Heart left ventricle (tissue), 16 donors: ENCODE data around the gene KHK. TPM values are rescaled to one million over a fixed set of nuclear protein-coding genes. Genes with fewer than 3 reads are reported as not detected.
A peak's percentile ranks its signal among the peaks of the same experiment; 100 is the strongest.

Experiments used
- ATAC-seq, 4 donors: fragments of 200-7000 bp; cut with Tn5 transposase; one replicate each; pipeline ENCODE4 v1.9.1; 2020 to 2022; ENCODE audit warnings: moderate library complexity in 4 of 4, mild to moderate bottlenecking in 3 of 4, moderate number of reproducible peaks in 1 of 4
- DNase-seq, 5 donors: peaks; one replicate each; pipeline ENCODE4 v3.0.0-alpha.2; 2020
- H3K27ac ChIP-seq, 12 donors: fragments of 200-600 bp; sonication (generic) in 4 of 12; one replicate each; pipeline versions ENCODE4 v1.5.0 to v1.8.0; 2016 to 2022; ENCODE audit warnings: mild to moderate bottlenecking in 2 of 12
- H3K27me3 ChIP-seq, 9 donors: fragments of 200-600 bp; sonication (generic) in 2 of 9; one replicate each; pipeline versions ENCODE4 v1.5.1 to v1.8.0; 2016 to 2022; ENCODE audit warnings: mild to moderate bottlenecking in 3 of 9
- H3K36me3 ChIP-seq, 9 donors: fragments of 200-600 bp; sonication (generic) in 2 of 9; one replicate each; pipeline versions ENCODE4 v1.5.0 to v1.8.0; 2018 to 2022; ENCODE audit warnings: mild to moderate bottlenecking in 2 of 9
- H3K4me1 ChIP-seq, 12 donors: fragments of 200-600 bp; sonication (generic) in 4 of 12; one replicate each; pipeline versions ENCODE4 v1.5.0 to v1.8.0; 2016 to 2022; ENCODE audit warnings: mild to moderate bottlenecking in 3 of 12
- H3K4me3 ChIP-seq, 12 donors: fragments of 200-600 bp; sonication (generic) in 4 of 12; one replicate each; pipeline versions ENCODE4 v1.5.0 to v1.8.0; 2017 to 2022; ENCODE audit warnings: mild to moderate bottlenecking in 9 of 12, moderate library complexity in 4 of 12
- H3K9me3 ChIP-seq, 12 donors: fragments of 200-600 bp; sonication (generic) in 4 of 12; one replicate each; pipeline versions ENCODE4 v1.5.0 to v1.8.0; 2016 to 2022; ENCODE audit warnings: mild to moderate bottlenecking in 1 of 12
- CTCF ChIP-seq, 12 donors: fragments of 200-600 bp; sonication (generic) in 4 of 12; IDR thresholded peaks; one replicate each; pipeline versions ENCODE4 v1.5.0 to v1.8.0; 2018 to 2022; ENCODE audit warnings: antibody characterized with exemption in 12 of 12, mild to moderate bottlenecking in 5 of 12
- POLR2A ChIP-seq, 2 donors: fragments of 450-650 bp; IDR thresholded peaks; one replicate each; pipeline ENCODE4 v1.6.1; 2017; ENCODE audit warnings: antibody characterized with exemption in 2 of 2, mild to moderate bottlenecking in 2 of 2, moderate library complexity in 2 of 2
- WGBS, 4 donors: extraction: QIAGEN DNeasy Blood & Tissue Kit in 2 of 4; methylation state at CpG; one replicate each; pipeline versions ENCODE4 v1.1.5 to v1.1.7; 2013 to 2018; 5-methylcytosine and 5-hydroxymethylcytosine counted together
- intact Hi-C, 10 donors: fragments of 100-400 bp; cut with DNase I; formaldehyde crosslinking; loops; one replicate each; pipeline versions ENCODE4 v1.11.1 to v1.14.2; 2022
- polyA plus RNA-seq, 2 donors: library from polyadenylated mRNA; stranded (reverse); fragments of 200-250 nt; gene quantifications; one replicate each; pipeline ENCODE4 v1.2.3, GENCODE V29; 2013
- total RNA-seq, 9 donors: library from RNA; depleted of rRNA in 2 of 9; stranded (reverse); fragments of >200 nt in 2 of 9; fragmentation: NEBNext Ultra II Directional in 3 of 9; extraction: Animal tissue kit (Norgen Biotek cat#: 25700) in 3 of 9; gene quantifications; one replicate each; pipeline versions ENCODE4 v1.1.0 to v1.2.4, GENCODE V29; 2016 to 2023
- donor health status: ischemic (EF 13 %, LVEDD 7.1; RV severe dilation, severe dysfunction).
- donor health status: healthy with polysubstance abuse.
- donor health status: DM: no; HTN: yes; CAD: no.
- donor health status: DM: no; HTN: no; CAD: no.
- donor health status: ischemic (EF 25% LVEDD 6.9; RV normal size, moderate dysfunction).
- donor health status: ischemic (EF 25% LVEDD 5.7; RV mildly dilated, moderate dysfunction).
- donor health status: healthy.
- donor health status: DM: yes; HTN: yes; CAD: no.
- donor health status: ischemic (EF 35%, LVEDD 5.7; RV mildly dilated, moderate dysfunction).
- donor health status: nonischemic (EF 11% LVEDD 7.7; RV severe dilation, severe dysfunction).
- donor health status: DM: yes; HTN: yes; CAD: no.
- donor health status: PGD.
- donor health status: ischemic (EF 29% LVEDD 5.4; RV normal size, mild dysfunction).
- donor health status: nonischemic (EF 23%, LVEDD 6.1; RV moderate dilation, normal function).

Gene KHK
- total and polyA plus RNA-seq, 11 donors: 0.89 to 3.9 (median 1.8) TPM

GRCh38 chr2:27053776-27054175 is 32.8 kb upstream of the KHK start:
- DNase-seq: no peak
- peaks cover 0 to 25% (median 12%) of the 10 kb centered on the region in 12 donors for H3K4me1 ChIP-seq
- no peak overlapping the region for H3K4me3 ChIP-seq
- intact Hi-C loops: loop anchor here in 1 of 10 donors (2.0 to 5.0 kb wide), 2 partner anchors 15 to 34 kb away; partner anchors contain the start of gene KHK
- no peak for ATAC-seq
- WGBS, 4 donors: 79 to 86% (median 85%) methylated on average over 8 of the region's 8 CpGs
- H3K36me3 ChIP-seq: peaks cover 0 to 55% (median 51%) of the 10 kb centered on the region in 9 donors
- TF ChIP-seq CTCF (IDR thresholded peaks at IDR 0.05) (no peak), POLR2A (IDR thresholded peaks at IDR 0.05) (no peak)
- H3K9me3 ChIP-seq: no peaks in the 10 kb centered on the region
- no peak overlapping the region for H3K27ac ChIP-seq
- H3K27me3 ChIP-seq: no peaks in the 10 kb centered on the region

GRCh38 chr2:27054721-27055120 is 31.9 kb upstream of the KHK start:
- Histone ChIP-seq H3K4me1 (peaks cover 0 to 19% (median 8%) of the 10 kb centered on the region in 12 donors), H3K27ac (no peak overlapping the region), H3K9me3 (no peaks in the 10 kb centered on the region), H3K27me3 (no peaks in the 10 kb centered on the region), H3K4me3 (no peak overlapping the region), H3K36me3 (peaks cover 0 to 64% (median 60%) of the 10 kb centered on the region in 9 donors)
- intact Hi-C loops: loop anchor here in 1 of 10 donors (2.0 to 5.0 kb wide), 2 partner anchors 14 to 33 kb away; partner anchors contain the start of gene KHK
- ATAC-seq: no peak
- DNase-seq: no peak
- 95 to 96% (median 96%) methylated on average over 11 of the region's 11 CpGs for WGBS, 4 donors
- TF ChIP-seq CTCF (IDR thresholded peaks at IDR 0.05): no peak
- no peak for TF ChIP-seq POLR2A (IDR thresholded peaks at IDR 0.05)

- intact Hi-C loops: no loop called here
- H3K27ac ChIP-seq: no peak overlapping the region
- TF ChIP-seq POLR2A (IDR thresholded peaks at IDR 0.05) (no peak), CTCF (IDR thresholded peaks at IDR 0.05) (no peak)
- DNase-seq: peak in 1 of 5 donors; percentile 14
- 90 to 94% (median 92%) methylated on average over 6 of the region's 6 CpGs for WGBS, 4 donors
- H3K4me3 ChIP-seq: no peak overlapping the region
- no peaks in the 10 kb centered on the region for H3K27me3 ChIP-seq
- no peaks in the 10 kb centered on the region for H3K9me3 ChIP-seq
- H3K36me3 ChIP-seq: peaks cover 0 to 76% (median 68%) of the 10 kb centered on the region in 9 donors
- peaks cover 0 to 8% (median 3%) of the 10 kb centered on the region in 12 donors for H3K4me1 ChIP-seq
- ATAC-seq: no peak
Measured at GRCh38 chr2:27057184-27057583, 29.4 kb upstream of the KHK start.

- DNase-seq (peak in 1 of 5 donors; percentile 25), ATAC-seq (no peak)
- intact Hi-C loops: no loop called here
- Histone ChIP-seq H3K27ac (no peak overlapping the region), H3K36me3 (peaks cover 0 to 83% (median 67%) of the 10 kb centered on the region in 9 donors), H3K4me1 (peaks cover 0 to 8% (median 0%) of the 10 kb centered on the region in 12 donors), H3K4me3 (no peak overlapping the region), H3K9me3 (no peaks in the 10 kb centered on the region), H3K27me3 (no peaks in the 10 kb centered on the region)
- WGBS, 4 donors: 92 to 95% (median 92%) methylated on average over 7 to 10 of the region's 10 CpGs
- no peak for TF ChIP-seq CTCF (IDR thresholded peaks at IDR 0.05)
- no peak for TF ChIP-seq POLR2A (IDR thresholded peaks at IDR 0.05)
Measured at GRCh38 chr2:27058210-27058609, 28.4 kb upstream of the KHK start.
